Mesendoderm (in vitro differentiated cells): ENCODE measurements around the gene BCL2L14.

Experiments used
- DNase-seq: peaks from one replicate; pipeline ENCODE4 v3.0.0; 2013
- H2AK5ac ChIP-seq: 2 replicates; pipeline ENCODE4 v1.6.1; 2013; ENCODE audit warnings: low read length, inconsistent platforms
- H2BK120ac ChIP-seq: 2 replicates; pipeline ENCODE4 v1.6.1; 2013; ENCODE audit warnings: low read depth, mild to moderate bottlenecking, low read length, moderate library complexity, mixed read lengths
- H2BK15ac ChIP-seq: replicated peaks from 2 replicates; pipeline ENCODE4 v1.6.1; 2013; ENCODE audit warnings: low read depth, mild to moderate bottlenecking, moderate library complexity
- H2BK5ac ChIP-seq: 2 replicates; pipeline ENCODE4 v1.6.1; 2013; ENCODE audit warnings: low read length, inconsistent platforms
- H3K18ac ChIP-seq: 2 replicates; pipeline ENCODE4 v1.6.1; 2013; ENCODE audit warnings: mild to moderate bottlenecking, low read length, mixed read lengths
- H3K23ac ChIP-seq: one replicate; pipeline ENCODE4 v1.6.1; 2013; ENCODE audit warnings: low read length
- H3K27ac ChIP-seq: 2 replicates; pipeline ENCODE4 v1.5.1; 2013; ENCODE audit warnings: low read depth, mild to moderate bottlenecking, inconsistent platforms, low read length, moderate library complexity
- H3K27me3 ChIP-seq: 2 replicates; pipeline ENCODE4 v1.6.1; 2013; ENCODE audit warnings: low read length, control low read depth, mild to moderate bottlenecking, inconsistent platforms; ENCODE audit not compliant: insufficient read depth, poor library complexity
- H3K36me3 ChIP-seq: 2 replicates; pipeline ENCODE4 v1.6.1; 2013; ENCODE audit warnings: low read length, inconsistent platforms; ENCODE audit not compliant: control insufficient read depth, insufficient read depth
- H3K4ac ChIP-seq: one replicate; pipeline ENCODE4 v1.6.1; 2013; ENCODE audit warnings: low read depth, mild to moderate bottlenecking, low read length, moderate library complexity
- H3K4me1 ChIP-seq: 2 replicates; pipeline ENCODE4 v1.6.1; 2013; ENCODE audit warnings: low read depth, low read length, inconsistent platforms; ENCODE audit not compliant: control insufficient read depth
- H3K4me2 ChIP-seq: 2 replicates; pipeline ENCODE4 v1.6.1; 2013; ENCODE audit warnings: low read length
- H3K4me3 ChIP-seq: 2 replicates; pipeline ENCODE4 v1.5.1; 2013; ENCODE audit warnings: mild to moderate bottlenecking, low read length
- H3K56ac ChIP-seq: one replicate; pipeline ENCODE4 v1.6.1; 2013; ENCODE audit warnings: low read length
- H3K79me1 ChIP-seq: 2 replicates; pipeline ENCODE4 v1.6.1; 2013; ENCODE audit warnings: low read length, inconsistent platforms
- H3K79me2 ChIP-seq: 2 replicates; pipeline ENCODE4 v1.6.1; 2013; ENCODE audit warnings: mild to moderate bottlenecking, low read length; ENCODE audit not compliant: control insufficient read depth, insufficient read depth
- H3K9ac ChIP-seq: 2 replicates; pipeline ENCODE4 v1.6.1; 2013; ENCODE audit warnings: low read length, inconsistent platforms
- H4K5ac ChIP-seq: one replicate; pipeline ENCODE4 v1.6.1; 2013; ENCODE audit warnings: low read length
- H4K8ac ChIP-seq: one replicate; pipeline ENCODE4 v1.6.1; 2013; ENCODE audit warnings: low read depth, mild to moderate bottlenecking, control low read depth, low read length, moderate library complexity
- WGBS: extraction: QIAGEN DNeasy Blood & Tissue Kit; methylation state at CpG from one replicate; pipeline ENCODE4 v1.1.7; 2013; ENCODE audit warnings: low lambda C conversion rate, missing lambda C conversion rate; ENCODE audit not compliant: insufficient coverage; ENCODE audit errors: extremely low coverage; 5-methylcytosine and 5-hydroxymethylcytosine counted together

BCL2L14 gene

DNA sequence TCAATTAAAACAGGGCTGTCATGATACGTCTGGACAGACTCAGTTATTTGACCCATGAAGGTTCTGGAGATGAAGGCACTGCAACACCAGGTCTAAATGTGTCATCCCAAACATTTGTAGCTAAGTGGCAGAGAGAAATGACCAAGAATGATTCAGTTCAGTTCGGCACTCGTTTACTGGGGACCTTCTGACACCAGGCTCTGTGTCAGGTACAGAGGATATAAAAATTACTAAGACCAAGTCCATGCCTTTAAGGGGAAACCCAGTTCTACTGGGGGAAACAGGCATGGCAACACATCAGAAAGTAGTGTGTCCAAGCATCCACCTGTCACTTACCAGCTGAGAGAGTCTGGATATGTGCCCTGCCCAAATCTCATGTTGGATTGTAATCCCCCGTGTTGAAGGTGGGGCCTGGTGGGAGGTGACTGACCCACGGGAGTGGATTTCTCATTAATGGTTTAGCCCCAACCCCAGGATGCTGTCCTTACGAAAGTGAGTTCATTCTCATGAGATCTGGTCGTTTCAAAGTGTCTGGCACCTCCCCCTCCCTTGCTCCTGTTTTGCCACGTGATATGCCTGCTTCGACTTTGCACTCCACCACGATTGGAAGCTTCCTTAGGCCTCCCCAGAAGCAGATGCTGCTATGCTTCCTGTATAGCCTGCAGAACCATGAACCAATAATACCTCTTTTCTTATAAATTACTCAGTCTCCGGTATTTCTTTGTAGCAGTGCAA, 41.9 kb upstream of the BCL2L14 start:
- no peak overlapping the region for H2AK5ac ChIP-seq
- no peak overlapping the region for H4K8ac ChIP-seq
- peaks cover 6% of the 10 kb centered on the region for H3K4me1 ChIP-seq
- WGBS = no CpG with 5 or more reads among the region's 11 CpGs
- no peak overlapping the region for H2BK15ac ChIP-seq
- no peak overlapping the region for H3K9ac ChIP-seq
- H3K4ac ChIP-seq = no peak overlapping the region
- no peak overlapping the region for H2BK120ac ChIP-seq
- no peak overlapping the region for H3K27ac ChIP-seq
- no peak overlapping the region for H3K23ac ChIP-seq
- DNase-seq = no peak
- no peak overlapping the region for H4K5ac ChIP-seq
- H2BK5ac ChIP-seq = no peak overlapping the region
- H3K4me2 ChIP-seq = no peak overlapping the region
- H3K4me3 ChIP-seq = no peak overlapping the region
- no peak overlapping the region for H3K56ac ChIP-seq
- no peaks in the 10 kb centered on the region for H3K79me1 ChIP-seq
- H3K79me2 ChIP-seq = no peaks in the 10 kb centered on the region
- H3K36me3 ChIP-seq = no peaks in the 10 kb centered on the region
- no peak overlapping the region for H3K18ac ChIP-seq
- H3K27me3 ChIP-seq = no peaks in the 10 kb centered on the region

DNA sequence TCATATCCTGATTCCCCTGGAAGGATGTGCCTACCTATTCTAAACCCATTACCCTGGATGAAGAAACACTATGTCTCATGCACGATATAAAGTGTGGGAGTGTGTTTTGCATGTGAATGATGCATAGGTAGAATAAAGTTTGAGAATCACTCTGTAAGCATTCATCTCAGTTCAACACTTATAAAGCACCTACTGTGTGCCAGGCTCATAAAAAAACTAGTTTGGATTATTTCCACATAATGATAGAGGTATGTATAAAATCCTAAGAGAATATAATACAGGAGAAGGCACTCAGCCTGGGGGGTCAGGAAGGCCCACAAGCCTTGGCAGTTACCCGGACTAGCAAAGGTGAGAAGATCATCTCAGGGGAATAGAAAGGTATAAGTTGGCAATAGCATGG, 41.1 kb upstream of the BCL2L14 start:
- no peak overlapping the region for H4K8ac ChIP-seq
- no peak overlapping the region for H3K56ac ChIP-seq
- H3K4ac ChIP-seq = no peak overlapping the region
- no peak overlapping the region for H3K18ac ChIP-seq
- H2BK120ac ChIP-seq = no peak overlapping the region
- no peaks in the 10 kb centered on the region for H3K27me3 ChIP-seq
- H3K36me3 ChIP-seq = no peaks in the 10 kb centered on the region
- no peak overlapping the region for H4K5ac ChIP-seq
- no peak overlapping the region for H3K4me2 ChIP-seq
- H3K27ac ChIP-seq = no peak overlapping the region
- H3K9ac ChIP-seq = no peak overlapping the region
- WGBS = no CpG with 5 or more reads among the region's 2 CpGs
- H3K79me1 ChIP-seq = no peaks in the 10 kb centered on the region
- H3K23ac ChIP-seq = no peak overlapping the region
- DNase-seq = no peak
- H3K4me3 ChIP-seq = no peak overlapping the region
- H2BK15ac ChIP-seq = no peak overlapping the region
- H3K4me1 ChIP-seq = peaks cover 6% of the 10 kb centered on the region
- no peak overlapping the region for H2BK5ac ChIP-seq
- H3K79me2 ChIP-seq = no peaks in the 10 kb centered on the region
- H2AK5ac ChIP-seq = no peak overlapping the region

DNA sequence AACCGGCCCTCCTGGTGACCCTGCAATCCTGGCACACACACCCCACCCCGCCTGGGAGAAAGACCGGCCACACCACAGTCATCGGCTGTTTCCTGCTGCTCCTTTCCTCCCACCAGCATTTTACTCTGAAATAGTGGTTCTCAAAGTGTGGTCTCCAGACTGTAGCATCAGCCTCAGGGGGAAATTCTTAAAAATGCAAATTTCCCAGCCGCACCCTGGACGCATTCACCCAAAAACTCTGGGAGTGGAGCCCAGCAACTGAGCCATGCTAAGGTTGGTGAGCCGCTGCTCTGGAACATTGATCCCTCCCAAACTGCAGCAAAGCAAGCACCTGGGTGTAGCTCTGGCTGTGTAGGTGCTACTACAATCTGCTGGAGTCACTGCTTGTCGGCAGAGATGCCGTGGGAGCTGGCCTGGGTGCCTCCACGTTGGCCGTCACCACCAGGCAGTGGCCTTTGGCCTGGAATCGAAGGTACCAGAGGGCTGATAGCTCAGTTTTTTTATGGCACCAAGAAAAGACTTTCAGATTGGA, 38.4 kb upstream of the BCL2L14 start:
- Histone ChIP-seq H3K27me3 (no peaks in the 10 kb centered on the region), H3K27ac (no peak overlapping the region), H3K4me2 (no peak overlapping the region), H3K4me3 (no peak overlapping the region), H3K23ac (no peak overlapping the region), H3K36me3 (no peaks in the 10 kb centered on the region), H3K56ac (peak overlapping the region; percentile 73), H2BK120ac (no peak overlapping the region), H2AK5ac (peak overlapping the region; percentile 12), H3K79me1 (no peaks in the 10 kb centered on the region), H3K18ac (no peak overlapping the region), H2BK15ac (no peak overlapping the region), H3K79me2 (no peaks in the 10 kb centered on the region), H2BK5ac (no peak overlapping the region), H4K8ac (no peak overlapping the region), H3K9ac (peak overlapping the region; percentile 4), H3K4ac (no peak overlapping the region), H4K5ac (no peak overlapping the region), H3K4me1 (peaks cover 6% of the 10 kb centered on the region)
- DNase-seq = no peak
- no CpG with 5 or more reads among the region's 12 CpGs for WGBS

DNA sequence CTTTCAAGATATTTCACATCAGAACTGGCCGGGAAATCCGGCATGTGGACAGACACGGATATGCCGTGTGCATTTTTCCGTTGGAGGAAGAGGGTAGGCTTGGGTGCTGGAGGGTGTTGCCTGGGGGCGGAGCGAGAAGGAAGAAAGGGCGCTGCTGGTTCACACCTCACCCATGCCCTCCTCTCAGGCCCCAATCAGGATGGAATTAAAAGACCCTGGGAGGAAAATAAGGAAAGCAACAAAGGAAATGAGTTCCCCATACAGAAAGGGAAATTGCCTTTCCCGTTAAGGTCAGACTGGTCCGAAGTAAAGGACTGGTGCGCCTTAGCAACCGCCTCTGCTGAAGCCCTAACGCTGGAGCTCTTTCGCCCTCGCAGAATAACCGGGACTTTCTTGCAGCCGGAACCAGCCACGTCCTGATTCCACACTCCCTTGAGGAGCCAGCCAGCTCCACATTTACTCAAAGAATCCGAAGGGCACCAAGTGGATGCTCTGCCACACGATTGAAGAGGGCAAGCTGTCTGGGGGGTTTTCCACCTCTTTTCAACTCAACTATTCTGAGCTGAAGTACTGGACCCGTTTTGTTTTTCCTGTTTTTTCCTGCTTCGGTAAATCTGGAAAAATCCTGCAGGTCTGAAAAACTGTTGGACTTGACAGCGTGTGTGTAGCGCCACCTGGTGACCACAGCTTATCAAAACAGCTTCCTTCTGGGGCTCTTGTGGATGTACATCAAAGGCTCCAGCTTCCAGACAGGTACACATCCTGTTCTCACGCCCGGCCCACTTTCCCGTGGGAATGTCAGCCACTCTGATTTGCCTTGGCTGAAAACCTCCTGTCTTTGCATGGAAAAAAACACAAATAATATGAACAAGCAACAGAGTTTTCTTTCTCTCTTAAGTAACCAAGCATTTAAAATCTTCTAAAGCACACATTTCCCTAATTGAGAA, 37.6 kb upstream of the BCL2L14 start:
- H3K27ac ChIP-seq = no peak overlapping the region
- peak overlapping the region; percentile 81 for H3K56ac ChIP-seq
- H2BK120ac ChIP-seq = no peak overlapping the region
- H3K4me3 ChIP-seq = no peak overlapping the region
- WGBS = no CpG with 5 or more reads among the region's 27 CpGs
- H4K8ac ChIP-seq = no peak overlapping the region
- H2BK15ac ChIP-seq = no peak overlapping the region
- H3K18ac ChIP-seq = peak overlapping the region; percentile 60
- H3K4me1 ChIP-seq = peaks cover 6% of the 10 kb centered on the region
- DNase-seq = peak; percentile 90
- no peak overlapping the region for H4K5ac ChIP-seq
- peak overlapping the region; percentile 81 for H3K4me2 ChIP-seq
- H3K79me1 ChIP-seq = no peaks in the 10 kb centered on the region
- peak overlapping the region; percentile 75 for H3K9ac ChIP-seq
- no peaks in the 10 kb centered on the region for H3K36me3 ChIP-seq
- H2BK5ac ChIP-seq = peak overlapping the region; percentile 73
- H3K79me2 ChIP-seq = no peaks in the 10 kb centered on the region
- no peak overlapping the region for H2AK5ac ChIP-seq
- no peak overlapping the region for H3K23ac ChIP-seq
- H3K27me3 ChIP-seq = no peaks in the 10 kb centered on the region
- H3K4ac ChIP-seq = peak overlapping the region; percentile 44

DNA sequence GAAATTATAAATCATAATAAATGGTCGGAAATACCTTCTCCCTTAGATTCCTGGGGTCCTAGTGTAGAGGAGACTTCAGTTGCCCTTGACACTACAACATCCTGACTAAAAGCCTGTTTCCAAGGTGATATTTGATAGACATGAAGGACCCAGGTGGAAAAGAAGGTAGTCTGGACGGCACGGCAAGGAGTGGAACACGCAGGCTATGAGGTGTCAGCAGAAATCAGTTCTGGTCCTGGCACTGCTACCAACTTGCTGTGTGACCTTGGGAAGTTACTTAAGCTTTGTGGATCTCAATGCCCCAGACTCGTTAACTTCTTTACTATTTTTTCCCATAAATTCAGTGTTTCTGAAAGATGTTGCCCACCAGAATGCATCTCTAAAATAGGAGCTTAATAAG, 36.9 kb upstream of the BCL2L14 start:
- Histone ChIP-seq H3K4ac (no peak overlapping the region), H4K5ac (no peak overlapping the region), H3K4me3 (no peak overlapping the region), H3K18ac (no peak overlapping the region), H2BK120ac (no peak overlapping the region), H2BK15ac (no peak overlapping the region), H4K8ac (no peak overlapping the region), H3K4me1 (peaks cover 6% of the 10 kb centered on the region), H3K27ac (no peak overlapping the region), H3K4me2 (no peak overlapping the region), H3K36me3 (no peaks in the 10 kb centered on the region), H2AK5ac (no peak overlapping the region), H3K9ac (no peak overlapping the region), H2BK5ac (no peak overlapping the region), H3K79me1 (no peaks in the 10 kb centered on the region), H3K56ac (no peak overlapping the region), H3K23ac (no peak overlapping the region), H3K79me2 (no peaks in the 10 kb centered on the region), H3K27me3 (no peaks in the 10 kb centered on the region)
- DNase-seq = no peak
- WGBS = no CpG with 5 or more reads among the region's 5 CpGs
